ENCODE data around the gene SLC2A11.
A peak's percentile ranks its signal among the peaks of the same experiment; 100 is the strongest.
"Not testable (repeated sequence)": the region's sequence is repeated elsewhere in the genome, so short reads cannot be mapped to it uniquely, and the experiment has no call there.

Gene SLC2A11

GRCh38 chr22:23847310-23847920 is 10.3 kb upstream of the SLC2A11 start:
- no peak overlapping the region for H3K9ac ChIP-seq (ENCODE audit: low read depth, low read length)
- no peaks in the 10 kb centered on the region for H3K9me3 ChIP-seq (ENCODE audit: control insufficient read depth, insufficient read depth, low read length)
- peaks cover 22% of the 10 kb centered on the region for H3K4me1 ChIP-seq (ENCODE audit: insufficient read depth, low read length)
- H3K36me3 ChIP-seq (ENCODE audit: insufficient read depth, low read length), result no peaks in the 10 kb centered on the region

- Histone ChIP-seq H3K9ac (ENCODE audit: low read depth, low read length) (no peak overlapping the region), H3K9me3 (ENCODE audit: control insufficient read depth, insufficient read depth, low read length) (no peaks in the 10 kb centered on the region)
These were observed 9.4 kb upstream of the SLC2A11 start for GRCh38 chr22:23847991-23848864.

GRCh38 chr22:23849009-23850006 is 8.4 kb upstream of the SLC2A11 start:
- Histone ChIP-seq H3K9ac (ENCODE audit: low read depth, low read length) (peak overlapping the region; percentile 33; the same call in 1 of the 2 replicates), H3K4me1 (ENCODE audit: insufficient read depth, low read length) (peaks cover 22% of the 10 kb centered on the region), H3K9me3 (ENCODE audit: control insufficient read depth, insufficient read depth, low read length) (no peaks in the 10 kb centered on the region), H3K36me3 (ENCODE audit: insufficient read depth, low read length) (no peaks in the 10 kb centered on the region)

More at GRCh38 chr22:23847991-23848864, 9.4 kb upstream of the SLC2A11 start:
- Histone ChIP-seq H3K4me1 (ENCODE audit: insufficient read depth, low read length) (peaks cover 22% of the 10 kb centered on the region), H3K36me3 (ENCODE audit: insufficient read depth, low read length) (no peaks in the 10 kb centered on the region)

DNA sequence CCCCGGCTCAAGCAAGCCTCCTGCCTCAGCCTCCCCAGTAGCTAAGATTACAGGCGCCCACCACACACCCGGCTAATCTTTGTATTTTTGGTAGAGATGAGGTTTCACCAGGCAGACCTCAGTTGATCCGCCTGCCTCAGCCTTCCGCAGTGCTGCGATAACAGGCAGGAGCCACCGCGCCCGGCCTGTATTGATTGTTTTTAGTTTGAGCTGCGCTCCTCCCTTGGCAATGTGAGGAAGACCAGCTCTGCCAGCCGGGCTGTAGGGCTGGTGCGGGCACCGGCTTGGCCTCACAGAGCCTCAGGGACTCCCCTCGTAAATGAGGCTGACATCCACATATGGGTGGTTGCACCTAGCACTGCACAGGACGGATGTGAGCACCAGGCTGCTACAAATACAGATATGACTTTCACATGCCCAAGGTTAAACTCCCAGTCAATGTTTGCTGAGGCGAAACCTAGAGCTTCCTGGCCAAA is 7.5 kb upstream of the SLC2A11 start:
- Histone ChIP-seq H3K36me3 (ENCODE audit: insufficient read depth, low read length) (no peaks in the 10 kb centered on the region), H3K4me1 (ENCODE audit: insufficient read depth, low read length) (peaks cover 22% of the 10 kb centered on the region), H3K9me3 (ENCODE audit: control insufficient read depth, insufficient read depth, low read length) (no peaks in the 10 kb centered on the region), H3K9ac (ENCODE audit: low read depth, low read length) (no peak overlapping the region; the same call in 1 of the 2 replicates)

DNA sequence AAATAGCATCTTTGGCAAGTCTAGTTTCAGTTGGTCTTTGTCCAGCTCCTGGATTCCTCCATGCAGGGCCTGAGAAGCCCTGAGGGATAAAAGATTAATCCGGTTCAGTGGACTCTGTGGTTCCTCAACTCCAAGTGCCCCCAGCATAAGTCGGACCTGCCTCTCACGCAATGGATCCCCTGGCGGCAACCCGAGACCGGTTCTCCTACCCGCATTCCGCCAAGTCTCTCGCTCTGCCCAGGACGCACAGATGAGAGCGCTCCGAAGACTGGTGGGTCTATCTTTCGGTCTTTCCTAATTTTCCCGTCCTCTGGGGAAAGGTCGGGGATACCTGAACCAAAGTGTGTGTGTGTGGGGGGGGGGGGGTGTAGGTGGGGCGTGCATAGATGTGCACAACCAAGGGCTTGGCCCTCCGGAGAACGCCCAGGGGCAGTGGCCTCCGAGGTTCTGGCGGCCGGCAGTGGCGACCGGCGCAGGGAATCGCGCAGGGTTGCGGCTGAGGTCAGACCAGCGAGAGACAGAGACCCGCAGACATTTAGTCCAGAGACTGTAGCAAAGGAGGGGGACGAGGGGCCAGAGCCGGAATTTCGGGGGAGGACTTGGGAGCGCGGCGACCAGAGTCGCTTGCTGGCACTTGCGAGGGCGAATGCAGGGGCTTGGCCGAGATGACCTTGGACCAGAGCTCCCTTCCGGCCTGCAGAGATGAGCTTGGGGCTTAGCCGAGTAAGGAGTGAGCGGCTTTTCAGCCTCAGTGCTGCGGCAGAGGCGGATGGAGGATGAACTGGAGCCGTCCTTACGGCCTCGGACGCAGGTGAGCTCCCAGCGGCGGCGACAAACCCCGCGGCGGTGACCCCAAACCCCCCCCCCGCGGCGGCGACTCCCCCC is 712 bp upstream of the SLC2A11 start:
- H3K9ac ChIP-seq (ENCODE audit: low read depth, low read length), result peak overlapping the region; percentile 61
- no peaks in the 10 kb centered on the region for H3K9me3 ChIP-seq (ENCODE audit: control insufficient read depth, insufficient read depth, low read length)
- no peaks in the 10 kb centered on the region for H3K36me3 ChIP-seq (ENCODE audit: insufficient read depth, low read length)
- peaks cover 7% of the 10 kb centered on the region; the same call in 1 of the 2 replicates for H3K4me1 ChIP-seq (ENCODE audit: insufficient read depth, low read length)

GRCh38 chr22:23858484-23858815 is 775 bp downstream of the SLC2A11 start:
- H3K36me3 ChIP-seq (ENCODE audit: insufficient read depth, low read length), result no peaks in the 10 kb centered on the region
- H3K9me3 ChIP-seq (ENCODE audit: control insufficient read depth, insufficient read depth, low read length), result no peaks in the 10 kb centered on the region
- peaks cover 7% of the 10 kb centered on the region; the same call in 1 of the 2 replicates for H3K4me1 ChIP-seq (ENCODE audit: insufficient read depth, low read length)
- peak overlapping the region; percentile 61; the same call in 1 of the 2 replicates for H3K9ac ChIP-seq (ENCODE audit: low read depth, low read length)

- Histone ChIP-seq H3K4me1 (ENCODE audit: insufficient read depth, low read length) (peaks cover 7% of the 10 kb centered on the region; the same call in 1 of the 2 replicates), H3K36me3 (ENCODE audit: insufficient read depth, low read length) (no peaks in the 10 kb centered on the region), H3K9ac (ENCODE audit: low read depth, low read length) (no peak overlapping the region), H3K9me3 (ENCODE audit: control insufficient read depth, insufficient read depth, low read length) (no peaks in the 10 kb centered on the region)
These were observed 1.5 kb downstream of the SLC2A11 start for GRCh38 chr22:23859201-23859600.

GRCh38 chr22:23860187-23860586 is 2.5 kb downstream of the SLC2A11 start:
- not testable (repeated sequence) for H3K4me1 ChIP-seq (ENCODE audit: insufficient read depth, low read length); H3K9ac ChIP-seq (ENCODE audit: low read depth, low read length); H3K9me3 ChIP-seq (ENCODE audit: control insufficient read depth, insufficient read depth, low read length); H3K36me3 ChIP-seq (ENCODE audit: insufficient read depth, low read length)

GRCh38 chr22:23862103-23862502 is 4.4 kb downstream of the SLC2A11 start:
- Histone ChIP-seq H3K36me3 (ENCODE audit: insufficient read depth, low read length) (no peaks in the 10 kb centered on the region), H3K9me3 (ENCODE audit: control insufficient read depth, insufficient read depth, low read length) (no peaks in the 10 kb centered on the region), H3K9ac (ENCODE audit: low read depth, low read length) (no peak overlapping the region), H3K4me1 (ENCODE audit: insufficient read depth, low read length) (peaks cover 7% of the 10 kb centered on the region; the same call in 1 of the 2 replicates)

DNA sequence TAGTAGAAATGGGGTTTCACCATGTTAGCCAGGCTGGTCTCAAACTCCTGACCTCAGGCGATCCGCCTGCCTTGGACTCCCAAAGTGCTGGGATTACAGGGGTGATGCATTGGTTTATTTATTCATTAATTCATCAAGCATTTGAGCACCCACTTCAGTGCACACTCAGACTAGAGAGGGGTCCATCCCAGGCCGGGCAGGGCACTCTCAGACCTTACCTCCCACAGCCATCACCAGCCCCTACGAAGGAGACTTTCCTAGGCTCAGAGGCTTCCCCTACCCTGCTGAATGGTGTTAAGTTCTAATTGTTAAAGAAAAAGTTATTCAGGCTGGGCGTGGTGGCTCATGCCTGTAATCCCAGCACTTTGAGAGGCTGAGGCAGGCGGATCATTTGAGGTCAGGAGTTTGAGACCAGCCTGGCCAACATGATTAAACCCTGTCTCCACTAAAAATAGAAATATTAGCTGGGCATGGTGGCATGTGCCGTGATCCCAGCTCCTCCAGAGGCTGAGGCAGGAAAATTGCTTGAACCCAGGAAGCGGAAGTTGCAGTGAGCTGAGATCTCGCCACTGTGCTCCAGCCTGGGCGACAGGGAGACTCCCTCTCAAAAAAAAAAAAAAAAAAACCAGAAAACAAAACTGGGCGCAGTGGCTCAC is 7.0 kb downstream of the SLC2A11 start:
- not testable (repeated sequence) for H3K9ac ChIP-seq (ENCODE audit: low read depth, low read length); H3K4me1 ChIP-seq (ENCODE audit: insufficient read depth, low read length); H3K36me3 ChIP-seq (ENCODE audit: insufficient read depth, low read length); H3K9me3 ChIP-seq (ENCODE audit: control insufficient read depth, insufficient read depth, low read length)

DNA sequence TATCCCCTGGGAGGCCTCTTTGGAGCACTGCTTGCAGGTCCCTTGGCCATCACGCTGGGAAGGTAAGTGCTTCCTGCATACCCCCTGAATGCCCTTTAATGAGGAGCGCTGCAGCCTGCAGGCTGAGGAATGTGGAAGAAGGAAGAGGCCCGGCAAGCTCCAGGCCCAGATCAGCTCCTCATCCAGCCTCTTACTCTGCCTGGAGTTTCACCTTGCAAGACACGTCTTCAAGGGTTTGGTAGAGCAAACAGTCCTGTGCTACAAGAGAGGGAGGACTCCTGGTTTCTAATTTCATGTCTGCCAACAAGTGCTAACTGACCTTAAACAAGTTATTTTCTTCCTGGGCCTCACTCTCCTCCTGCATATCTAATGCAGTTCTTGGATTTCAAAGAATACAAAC is 10.9 kb downstream of the SLC2A11 start:
- H3K4me1 ChIP-seq (ENCODE audit: insufficient read depth, low read length), result no peaks in the 10 kb centered on the region
- H3K9ac ChIP-seq (ENCODE audit: low read depth, low read length), result no peak overlapping the region
- H3K36me3 ChIP-seq (ENCODE audit: insufficient read depth, low read length), result peaks cover 7% of the 10 kb centered on the region; the same call in 1 of the 2 replicates
- H3K9me3 ChIP-seq (ENCODE audit: control insufficient read depth, insufficient read depth, low read length), result no peaks in the 10 kb centered on the region

- Histone ChIP-seq H3K4me1 (ENCODE audit: insufficient read depth, low read length) (peaks cover 7% of the 10 kb centered on the region; the same call in 1 of the 2 replicates), H3K9me3 (ENCODE audit: control insufficient read depth, insufficient read depth, low read length) (no peaks in the 10 kb centered on the region), H3K36me3 (ENCODE audit: insufficient read depth, low read length) (no peaks in the 10 kb centered on the region; the same call in 1 of the 2 replicates), H3K9ac (ENCODE audit: low read depth, low read length) (no peak overlapping the region)
These were observed 17.2 kb downstream of the SLC2A11 start for GRCh38 chr22:23874871-23875270.

- H3K9ac ChIP-seq (ENCODE audit: low read depth, low read length), result no peak overlapping the region
- no peaks in the 10 kb centered on the region; the same call in 1 of the 2 replicates for H3K36me3 ChIP-seq (ENCODE audit: insufficient read depth, low read length)
- no peaks in the 10 kb centered on the region for H3K9me3 ChIP-seq (ENCODE audit: control insufficient read depth, insufficient read depth, low read length)
- H3K4me1 ChIP-seq (ENCODE audit: insufficient read depth, low read length), result peaks cover 7% of the 10 kb centered on the region; the same call in 1 of the 2 replicates
These were observed 18.1 kb downstream of the SLC2A11 start for GRCh38 chr22:23875801-23876200.

Measured in ES-I3 (cell line).